Hepatocyte (in vitro differentiated cells): ENCODE measurements around the gene DDIAS. TPM values are rescaled to one million over a fixed set of nuclear protein-coding genes. Genes with fewer than 3 reads are reported as not detected.

ENCODE experiments used
- DNase-seq: peaks from one replicate; pipeline ENCODE4 v3.0.0-alpha.2; 2016; ENCODE audit warnings: low spot score
- H2AFZ ChIP-seq: fragments of 200-600 bp; sonication (generic); 2 replicates; pipeline ENCODE4 v1.6.0; 2016; ENCODE audit warnings: antibody characterized with exemption, mild to moderate bottlenecking
- H3K27ac ChIP-seq: fragments of 200-600 bp; sonication (generic); 2 replicates; pipeline ENCODE4 v1.5.1; 2016; ENCODE audit warnings: mild to moderate bottlenecking
- H3K27me3 ChIP-seq: fragments of 200-600 bp; sonication (generic); 2 replicates; pipeline ENCODE4 v1.6.1; 2016
- H3K36me3 ChIP-seq: fragments of 200-600 bp; sonication (generic); replicated peaks from 2 replicates; pipeline ENCODE4 v1.5.1; 2016; ENCODE audit warnings: low read depth; ENCODE audit not compliant: insufficient read depth
- H3K4me1 ChIP-seq: fragments of 200-600 bp; sonication (generic); 2 replicates; pipeline ENCODE4 v1.5.1; 2016; ENCODE audit warnings: mild to moderate bottlenecking, moderate library complexity; ENCODE audit not compliant: insufficient read depth
- H3K4me2 ChIP-seq: fragments of 200-600 bp; sonication (generic); 2 replicates; pipeline ENCODE4 v1.6.0; 2016
- H3K4me3 ChIP-seq: fragments of 200-600 bp; sonication (generic); 2 replicates; pipeline ENCODE4 v1.5.1; 2016; ENCODE audit warnings: mild to moderate bottlenecking
- H3K79me2 ChIP-seq: fragments of 200-600 bp; sonication (generic); 2 replicates; pipeline ENCODE4 v1.6.0; 2017; ENCODE audit warnings: mild to moderate bottlenecking
- H3K9me2 ChIP-seq: fragments of 200-600 bp; sonication (generic); replicated peaks from 2 replicates; pipeline ENCODE4 v1.6.0; 2017; ENCODE audit warnings: mild to moderate bottlenecking; ENCODE audit not compliant: insufficient read depth
- H3K9me3 ChIP-seq: fragments of 200-600 bp; sonication (generic); 2 replicates; pipeline ENCODE4 v1.5.1; 2016; ENCODE audit warnings: low read depth, mild to moderate bottlenecking
- H4K20me1 ChIP-seq: fragments of 200-600 bp; sonication (generic); 2 replicates; pipeline ENCODE4 v1.6.0; 2016; ENCODE audit warnings: mild to moderate bottlenecking; ENCODE audit not compliant: insufficient read depth, poor library complexity, severe bottlenecking
- CTCF ChIP-seq: fragments of 200-600 bp; sonication (generic); IDR thresholded peaks from 2 replicates; pipeline ENCODE4 v1.5.1; 2016; ENCODE audit warnings: antibody characterized with exemption, mild to moderate bottlenecking; ENCODE audit not compliant: poor library complexity
- EZH2 ChIP-seq: fragments of 200-600 bp; sonication (generic); IDR thresholded peaks from 2 replicates; pipeline ENCODE4 v1.6.1; 2016; ENCODE audit warnings: antibody characterized with exemption, mild to moderate bottlenecking, borderline replicate concordance
- EZH2phosphoT487 ChIP-seq: fragments of 200-600 bp; sonication (generic); IDR thresholded peaks from one replicate; pipeline ENCODE4 v1.6.1; 2018; ENCODE audit warnings: antibody characterized with exemption, mild to moderate bottlenecking, low read depth, moderate library complexity; ENCODE audit not compliant: unreplicated experiment, severe bottlenecking
- WGBS: methylation state at CpG from one replicate; pipeline ENCODE4 v1.1.6; 2016; ENCODE audit warnings: low lambda C conversion rate; ENCODE audit errors: missing lambda C conversion rate; 5-methylcytosine and 5-hydroxymethylcytosine counted together
- polyA plus RNA-seq: library from polyadenylated mRNA; unstranded; fragments of >200 nt; fragmentation: Nextera tagmentation; extraction: Ambion mirVana; gene quantifications from 2 replicates; pipeline ENCODE4 v1.2.1, GENCODE V29; 2016
- total RNA-seq: library from RNA; depleted of rRNA; stranded (reverse); fragments of >200 nt; gene quantifications from 2 replicates; pipeline ENCODE4 v1.2.3, GENCODE V29; 2014

The DDIAS gene
- total and polyA plus RNA-seq, 2 experiments from 2014 or later, result 0.92 to 2.6 TPM

DNA sequence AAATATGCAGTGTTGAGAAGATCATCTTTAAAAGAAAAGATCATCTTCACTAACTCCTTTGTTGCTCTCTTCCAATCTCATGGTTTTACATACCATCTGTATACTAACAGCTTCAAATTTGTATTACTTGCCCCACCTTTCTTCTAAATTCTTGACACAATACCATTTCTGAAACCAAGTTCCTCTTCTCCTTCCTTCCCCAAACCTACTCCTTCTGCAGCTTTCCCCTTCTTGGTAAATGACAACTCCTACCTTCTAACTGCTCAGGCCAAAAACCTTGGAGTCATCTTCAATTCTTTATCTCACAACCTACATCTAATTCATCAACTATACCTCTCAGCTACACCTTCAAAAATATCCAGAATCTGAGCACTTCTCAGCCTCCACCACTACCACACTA lies 10.6 kb upstream of the DDIAS start:
- no peak overlapping the region for H2AFZ ChIP-seq
- no peaks in the 10 kb centered on the region for H3K27me3 ChIP-seq
- peaks cover 30% of the 10 kb centered on the region for H3K79me2 ChIP-seq
- no peak overlapping the region for H3K4me3 ChIP-seq
- no peaks in the 10 kb centered on the region for H3K9me3 ChIP-seq
- TF ChIP-seq CTCF (no peak), EZH2 (no peak), EZH2phosphoT487 (no peak)
- no peaks in the 10 kb centered on the region for H3K36me3 ChIP-seq
- H3K4me2 ChIP-seq, result no peak overlapping the region
- H3K27ac ChIP-seq, result no peak overlapping the region
- DNase-seq, result no peak
- no peaks in the 10 kb centered on the region for H3K4me1 ChIP-seq
- no peaks in the 10 kb centered on the region for H3K9me2 ChIP-seq
- H4K20me1 ChIP-seq, result no peaks in the 10 kb centered on the region

DNA sequence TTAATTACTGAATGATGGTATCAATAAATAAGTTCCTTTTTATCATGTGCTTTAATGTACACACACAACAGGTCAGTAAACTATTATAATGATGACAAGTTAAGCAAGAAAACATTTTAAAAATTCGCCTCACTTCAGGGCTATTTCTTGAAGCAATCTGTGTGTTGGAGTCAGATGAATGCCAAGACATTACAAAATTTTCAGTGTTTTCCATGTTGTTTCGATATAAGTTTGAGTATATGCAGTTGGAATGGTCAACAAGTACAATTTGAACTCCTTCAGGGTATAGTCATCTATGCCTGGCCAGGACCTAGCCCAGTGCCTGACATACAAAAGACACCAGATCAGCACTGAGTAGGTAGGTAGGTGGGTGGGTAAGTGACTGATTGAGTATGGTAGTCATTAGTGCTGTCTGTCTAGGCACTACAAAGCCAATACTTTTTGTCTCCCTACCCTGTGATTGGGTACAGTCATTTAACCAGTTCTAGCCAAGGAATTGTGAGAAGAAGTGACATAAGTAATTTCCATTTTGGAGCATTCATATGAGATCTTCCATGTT lies 8.8 kb upstream of the DDIAS start:
- TF ChIP-seq EZH2phosphoT487, result no peak
- TF ChIP-seq EZH2, result no peak
- TF ChIP-seq CTCF, result no peak
- no peak for DNase-seq
- Histone ChIP-seq H3K36me3 (no peaks in the 10 kb centered on the region), H3K27ac (no peak overlapping the region), H3K9me3 (no peaks in the 10 kb centered on the region), H3K79me2 (peaks cover 30% of the 10 kb centered on the region), H3K4me3 (no peak overlapping the region), H3K9me2 (no peaks in the 10 kb centered on the region), H2AFZ (no peak overlapping the region), H3K4me1 (no peaks in the 10 kb centered on the region), H4K20me1 (no peaks in the 10 kb centered on the region), H3K4me2 (no peak overlapping the region), H3K27me3 (no peaks in the 10 kb centered on the region)
- 89% methylated on average over 2 of the region's 2 CpGs for WGBS

GRCh38 chr11:82895437-82896091 lies 6.0 kb upstream of the DDIAS start:
- Histone ChIP-seq H3K27me3 (no peaks in the 10 kb centered on the region), H3K27ac (no peak overlapping the region), H3K4me1 (peaks cover 8% of the 10 kb centered on the region), H3K36me3 (no peaks in the 10 kb centered on the region), H2AFZ (no peak overlapping the region), H3K4me2 (no peak overlapping the region), H3K9me3 (no peaks in the 10 kb centered on the region), H3K4me3 (no peak overlapping the region), H3K79me2 (peaks cover 44% of the 10 kb centered on the region), H3K9me2 (no peaks in the 10 kb centered on the region), H4K20me1 (no peaks in the 10 kb centered on the region)
- TF ChIP-seq EZH2phosphoT487, result no peak
- no peak for TF ChIP-seq EZH2
- no peak for TF ChIP-seq CTCF
- no peak for DNase-seq
